ENCODE measurements around the gene PTPRM. TPM values are rescaled to one million over a fixed set of nuclear protein-coding genes. Genes with fewer than 3 reads are reported as not detected.

The PTPRM gene
- total RNA-seq, 1 experiment from 2014 or later: 14.5 TPM

GRCh38 chr18:8286303-8286702, 719.2 kb downstream of the PTPRM start:
- POLR2A ChIA-PET: no interaction called here
- Histone ChIP-seq H3K4me3 (replicated peaks in 1 of 2; ENCODE audit: low read depth in 1 of 2, low read length in 2 of 2) (no peak overlapping the region), H3K9me2 (ENCODE audit: insufficient read depth) (no peaks in the 10 kb centered on the region), H3K9ac (ENCODE audit: low read length) (no peak overlapping the region), H2AFZ (ENCODE audit: low read depth, low read length, poor library complexity, severe bottlenecking) (no peak overlapping the region), H3K79me2 (ENCODE audit: insufficient read depth, low read length) (no peaks in the 10 kb centered on the region), H3K27ac (ENCODE audit: low read depth, low read length) (no peak overlapping the region), H4K20me1 (ENCODE audit: insufficient read depth) (no peaks in the 10 kb centered on the region), H3K4me1 (ENCODE audit: control insufficient read depth in 1 of 2, insufficient read depth in 2 of 2, low read length in 2 of 2) (no peaks in the 10 kb centered on the region), H3K9me3 (ENCODE audit: control insufficient read depth in 1 of 2, insufficient read depth in 1 of 2, low read depth in 1 of 2, low read length in 2 of 2) (no peaks in the 10 kb centered on the region), H3K4me2 (ENCODE audit: low read length) (no peak overlapping the region), H3K36me3 (ENCODE audit: control insufficient read depth in 1 of 2, insufficient read depth in 2 of 2, low read length in 2 of 2) (no peaks in the 10 kb centered on the region; a peak in 1 of 4 replicates), H3K27me3 (ENCODE audit: insufficient read depth, low read length) (no peaks in the 10 kb centered on the region)
- TF ChIP-seq CTCF (IDR thresholded peaks at IDR 0.05 in 2 of 3, conservative IDR thresholded peaks at IDR 0.05 in 1 of 3; ENCODE audit: borderline replicate concordance in 1 of 3, insufficient read depth in 1 of 3, low read depth in 2 of 3, low read length in 2 of 3): no peak
- no peak for TF ChIP-seq ATF3 (IDR thresholded peaks at IDR 0.05)
- no peak for TF ChIP-seq SP1 (IDR thresholded peaks at IDR 0.05; ENCODE audit: low read depth)
- TF ChIP-seq ELF1 (IDR thresholded peaks at IDR 0.05; ENCODE audit: borderline replicate concordance, low read depth): no peak
- no peak for TF ChIP-seq FOSL1 (IDR thresholded peaks at IDR 0.05; ENCODE audit: low read depth)
- TF ChIP-seq SRF (IDR thresholded peaks at IDR 0.05; ENCODE audit: low read depth): no peak
- CTCF ChIA-PET: no interaction called here
- ATAC-seq (no peak), DNase-seq (ENCODE audit: low read depth, low spot score) (no peak)
- RAD21 ChIA-PET (ENCODE audit: low non-redundant PET in 1 of 2, low total read pairs in 2 of 2, uncharacterized antibody in 2 of 2, unreplicated experiment in 2 of 2): no interaction called here
- no TSS peak for BruUV-seq (replicated peaks)
- intact Hi-C loops (cut with micrococcal nuclease): no loop called here

- Histone ChIP-seq H3K9ac (ENCODE audit: low read length) (no peak overlapping the region), H3K27ac (ENCODE audit: low read depth, low read length) (no peak overlapping the region), H2AFZ (ENCODE audit: low read depth, low read length, poor library complexity, severe bottlenecking) (no peak overlapping the region), H3K4me2 (ENCODE audit: low read length) (no peak overlapping the region), H3K79me2 (ENCODE audit: insufficient read depth, low read length) (no peaks in the 10 kb centered on the region), H3K36me3 (ENCODE audit: control insufficient read depth in 1 of 2, insufficient read depth in 2 of 2, low read length in 2 of 2) (no peaks in the 10 kb centered on the region; a peak in 1 of 4 replicates), H4K20me1 (ENCODE audit: insufficient read depth) (no peaks in the 10 kb centered on the region), H3K4me3 (replicated peaks in 1 of 2; ENCODE audit: low read depth in 1 of 2, low read length in 2 of 2) (no peak overlapping the region), H3K27me3 (ENCODE audit: insufficient read depth, low read length) (no peaks in the 10 kb centered on the region), H3K4me1 (ENCODE audit: control insufficient read depth in 1 of 2, insufficient read depth in 2 of 2, low read length in 2 of 2) (no peaks in the 10 kb centered on the region), H3K9me2 (ENCODE audit: insufficient read depth) (no peaks in the 10 kb centered on the region), H3K9me3 (ENCODE audit: control insufficient read depth in 1 of 2, insufficient read depth in 1 of 2, low read depth in 1 of 2, low read length in 2 of 2) (no peaks in the 10 kb centered on the region)
- intact Hi-C loops (cut with micrococcal nuclease): no loop called here
- RAD21 ChIA-PET (ENCODE audit: low non-redundant PET in 1 of 2, low total read pairs in 2 of 2, uncharacterized antibody in 2 of 2, unreplicated experiment in 2 of 2): no interaction called here
- CTCF ChIA-PET: no interaction called here
- POLR2A ChIA-PET: no interaction called here
- DNase-seq (ENCODE audit: low read depth, low spot score): no peak
- no peak for TF ChIP-seq POLR2AphosphoS5 (IDR thresholded peaks at IDR 0.05; ENCODE audit: low read depth, low read length)
- no peak for ATAC-seq
- BruUV-seq (replicated peaks): no TSS peak
Measured at GRCh38 chr18:8287196-8287885, 720.2 kb downstream of the PTPRM start.

Measured in HCT116 (cell line).